GDM1 (cell line): ENCODE results near the gene C4orf50.

Experiments used
- DNase-seq: peaks from one replicate; lab custom pipeline; 2025; lab: John Stamatoyannopoulos, UW

The C4orf50 gene

GRCh38 chr4:5992828-5993321, 25.4 kb downstream of the C4orf50 start:
- no peak for DNase-seq

GRCh38 chr4:5992171-5992827, 25.9 kb downstream of the C4orf50 start:
- DNase-seq, result no peak

DNA sequence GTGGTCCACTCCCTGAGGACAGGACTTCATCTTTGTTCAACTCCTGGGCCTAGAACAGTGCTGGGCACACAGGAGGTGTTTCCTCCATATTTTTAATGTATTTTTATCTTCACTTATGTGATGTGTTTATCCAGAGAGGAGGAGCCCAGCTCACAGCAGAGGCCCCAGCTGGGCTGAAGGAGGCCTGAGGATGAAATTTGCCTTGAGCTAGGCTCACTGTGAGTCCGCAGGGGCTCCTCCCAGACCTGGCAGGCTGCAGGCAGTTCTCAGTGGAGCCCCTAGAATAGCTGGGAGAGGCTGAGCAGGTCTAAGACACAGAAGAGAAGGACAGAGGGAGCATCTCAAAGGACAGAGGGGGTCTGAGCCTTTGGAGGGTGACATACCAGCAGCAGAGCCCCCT, 26.8 kb downstream of the C4orf50 start:
- DNase-seq, result no peak

DNA sequence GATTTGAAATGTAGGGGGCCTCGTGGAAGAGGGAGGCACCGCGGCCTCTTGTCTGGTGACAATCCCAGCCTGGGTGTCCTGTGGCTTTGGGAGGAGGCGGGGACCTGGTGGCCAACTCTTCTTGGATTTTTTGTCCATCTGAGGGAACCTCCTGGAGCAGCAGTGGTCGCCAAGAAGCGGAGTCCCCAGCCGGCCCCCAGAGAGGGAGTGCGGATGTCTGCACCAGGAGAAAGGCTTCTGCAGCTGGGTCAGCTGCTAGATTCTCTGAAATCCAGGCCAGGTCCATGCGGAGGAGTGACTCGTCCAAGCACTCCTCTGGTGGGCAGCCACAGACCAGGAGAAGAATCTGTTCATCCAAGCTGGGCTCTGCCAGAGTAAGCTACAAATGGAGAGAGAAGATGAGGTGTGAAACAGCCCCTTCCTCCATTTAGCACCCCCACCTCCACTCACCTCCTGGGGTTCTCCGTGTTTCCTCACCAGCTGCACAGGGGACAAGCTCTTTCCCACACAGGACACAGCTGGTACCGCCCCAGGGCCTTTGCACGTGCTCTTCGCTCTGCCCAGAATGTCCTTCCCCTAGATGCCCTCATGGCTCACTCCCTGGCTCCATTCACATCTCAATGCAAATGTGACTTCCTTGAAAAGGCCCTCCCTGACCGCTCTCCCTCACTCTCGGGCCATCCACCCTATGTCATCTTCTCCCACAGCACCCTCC, 27.6 kb downstream of the C4orf50 start:
- DNase-seq, result no peak

GRCh38 chr4:5989236-5990225, 28.7 kb downstream of the C4orf50 start:
- DNase-seq, result no peak

DNA sequence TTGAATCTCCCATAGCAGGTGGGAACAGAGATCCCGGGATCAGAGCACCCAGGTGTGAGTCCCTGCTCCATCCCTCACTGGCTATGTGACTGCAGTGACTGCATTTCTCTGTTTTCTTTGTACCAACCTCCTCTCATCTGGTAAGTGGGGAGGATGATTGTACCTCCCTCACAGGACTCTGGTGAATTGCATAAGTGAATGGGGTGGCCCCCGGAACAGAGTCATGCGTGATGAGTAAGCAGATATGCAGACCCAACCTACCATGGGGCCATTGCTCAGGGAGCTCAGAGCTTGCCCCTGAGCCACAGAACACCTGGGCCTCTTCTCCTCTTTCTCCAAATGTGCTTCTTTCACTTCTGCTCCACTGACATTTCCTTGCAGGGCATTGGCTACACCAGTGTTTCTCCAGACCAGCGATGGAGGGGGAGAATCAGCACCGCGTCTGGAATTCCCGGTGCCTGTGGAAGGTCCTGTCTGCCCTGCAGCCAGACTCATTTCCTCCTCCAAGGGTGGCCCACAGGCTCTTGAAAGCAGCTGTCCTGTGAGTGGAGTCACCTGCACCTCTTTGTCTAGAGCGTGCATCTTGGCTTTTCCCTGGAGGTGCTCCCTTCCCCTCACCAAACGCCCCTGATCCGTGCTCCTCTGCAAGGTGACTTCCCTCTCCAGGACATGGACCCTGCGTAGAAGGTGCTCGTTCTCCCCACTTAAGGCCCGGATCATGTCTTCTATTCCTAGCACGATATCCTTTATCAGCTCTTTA, 30.0 kb downstream of the C4orf50 start:
- DNase-seq, result no peak

- no peak for DNase-seq
These were observed 33.4 kb downstream of the C4orf50 start for GRCh38 chr4:5984843-5985242.

DNA sequence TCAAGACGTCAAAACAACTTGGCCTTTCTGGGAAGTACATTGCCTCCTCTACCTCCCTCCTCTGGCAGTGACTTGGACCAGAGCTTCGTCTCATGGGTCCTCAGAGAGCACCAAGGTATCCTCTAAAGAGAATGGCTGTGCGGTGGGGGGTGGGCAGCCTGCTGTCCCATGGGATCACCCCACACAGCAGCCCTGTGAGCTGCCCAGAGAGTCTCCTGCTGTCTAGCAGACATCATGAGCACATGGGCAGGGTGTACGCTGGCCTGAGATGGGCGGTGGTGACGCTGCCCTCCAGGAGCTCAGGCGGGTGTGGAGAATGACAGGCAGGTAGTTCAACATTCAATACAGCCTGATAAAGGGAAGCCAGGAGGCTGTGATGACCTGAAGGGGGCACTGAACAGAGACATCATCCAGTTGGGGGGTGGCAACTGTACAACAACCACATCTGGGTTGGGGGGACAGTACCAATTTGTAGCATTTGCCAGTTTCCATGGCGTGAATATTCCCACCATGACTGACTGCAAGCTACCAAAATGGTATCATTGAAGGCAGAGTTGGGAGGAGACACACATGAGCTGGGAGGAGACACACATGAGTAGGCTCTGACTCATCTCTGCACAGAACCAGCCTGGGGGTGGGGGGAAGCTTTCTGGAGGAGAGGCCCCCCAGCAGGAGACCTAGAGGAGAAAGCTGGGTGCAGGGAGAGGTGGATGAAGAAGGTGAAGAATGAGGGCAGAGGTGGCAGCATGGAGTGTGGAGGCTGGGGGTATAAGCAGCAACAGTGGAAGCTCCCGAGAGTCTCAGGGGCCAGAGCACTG, 35.9 kb downstream of the C4orf50 start:
- DNase-seq, result no peak

DNA sequence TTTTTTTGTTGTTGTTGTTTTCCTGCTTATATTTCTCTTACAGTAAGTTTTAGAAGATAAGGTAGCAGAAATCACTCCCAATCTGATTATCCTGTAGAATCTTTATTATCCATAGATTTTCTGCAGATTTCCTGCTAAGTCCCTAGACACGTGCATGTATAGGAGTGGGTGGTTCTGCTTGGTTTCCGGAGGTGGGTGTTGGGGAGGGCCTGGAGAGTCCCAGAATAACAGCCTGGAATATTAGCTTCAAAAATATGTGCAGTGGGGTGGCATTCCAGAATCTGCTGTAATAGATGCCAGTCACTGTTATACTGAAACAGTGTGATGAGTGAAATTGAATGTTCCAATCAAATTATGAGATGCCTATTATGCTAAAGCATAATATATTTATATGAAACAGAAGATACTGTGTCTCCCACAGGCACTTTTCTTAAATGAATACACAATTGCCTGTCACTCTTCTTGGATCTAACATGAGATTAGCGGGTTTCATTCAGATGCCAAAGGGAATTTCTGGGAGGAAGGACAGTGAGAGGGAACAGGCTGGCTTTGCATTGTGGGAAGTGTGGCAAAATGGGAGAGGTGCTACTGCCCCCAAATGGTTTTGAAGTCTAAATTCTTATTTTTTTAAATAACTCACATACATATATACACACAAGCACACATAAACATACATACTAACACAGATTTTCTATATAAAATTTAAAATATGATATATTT, 37.6 kb downstream of the C4orf50 start:
- DNase-seq, result no peak

DNA sequence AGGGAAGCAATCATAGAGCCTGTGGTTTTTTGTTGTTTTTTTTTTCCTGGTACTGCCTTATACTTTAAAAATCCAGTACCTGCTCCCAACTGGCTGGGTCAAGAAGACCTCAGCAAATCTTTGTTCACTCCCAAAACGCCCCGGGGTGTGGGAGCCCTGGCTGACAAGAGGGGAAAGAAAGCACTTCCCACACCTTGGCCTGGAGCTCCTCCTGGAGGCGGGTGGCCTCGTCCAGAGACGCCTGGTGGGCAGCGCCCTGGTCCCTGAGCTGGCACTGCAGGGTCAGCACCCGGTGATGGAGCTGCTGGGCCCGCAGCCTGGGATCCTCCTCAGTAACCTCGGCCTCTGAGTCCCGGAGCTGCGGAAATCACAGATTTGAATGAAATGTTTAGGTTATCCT, 38.2 kb downstream of the C4orf50 start:
- DNase-seq, result no peak

- DNase-seq, result no peak
These were observed 41.3 kb downstream of the C4orf50 start for GRCh38 chr4:5976921-5977320.

DNA sequence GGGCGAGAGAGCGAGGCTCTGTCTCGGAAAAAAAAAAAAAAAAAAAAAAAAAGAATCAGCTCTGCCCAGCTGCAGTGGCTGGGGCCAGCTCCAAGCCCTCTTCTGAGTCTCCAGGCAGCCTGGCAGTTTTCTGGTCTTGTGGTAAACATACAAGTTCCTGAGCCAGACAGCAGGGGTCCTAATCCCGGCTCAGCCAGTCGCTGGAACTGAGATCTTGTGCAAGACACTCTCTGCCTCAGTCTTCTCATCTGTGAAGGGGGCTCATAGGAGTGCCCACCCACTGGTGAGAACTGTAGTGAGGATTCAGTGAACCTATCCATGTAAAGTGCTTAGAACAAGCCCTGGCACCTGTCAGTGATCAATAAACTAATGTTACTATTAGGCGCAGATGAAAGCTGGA, 41.8 kb downstream of the C4orf50 start:
- DNase-seq, result no peak

DNA sequence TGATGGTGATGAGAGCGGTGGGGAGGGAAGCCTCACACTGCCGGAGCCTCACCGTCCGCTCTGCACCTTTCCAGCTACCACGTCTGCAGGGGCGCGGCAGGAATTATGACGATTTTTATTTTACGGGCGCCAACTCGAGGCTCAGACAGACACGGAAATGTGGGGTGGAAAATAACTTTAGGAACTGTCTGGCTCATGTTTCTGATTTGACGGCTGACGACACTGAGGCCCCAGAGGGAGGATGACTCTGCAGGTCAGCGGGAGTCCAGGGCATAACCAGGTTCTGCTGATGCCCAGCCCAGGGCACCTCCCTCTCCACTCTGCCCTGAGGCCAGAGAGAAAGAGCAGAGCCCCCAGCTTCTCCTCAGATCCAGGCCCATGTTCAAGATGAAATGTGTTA, 43.9 kb downstream of the C4orf50 start:
- no peak for DNase-seq

- no peak for DNase-seq
These were observed 44.6 kb downstream of the C4orf50 start for GRCh38 chr4:5973486-5974220.

GRCh38 chr4:5973033-5973432, 45.2 kb downstream of the C4orf50 start:
- no peak for DNase-seq

- DNase-seq, result no peak
These were observed 45.7 kb downstream of the C4orf50 start for GRCh38 chr4:5972571-5972970.

- no peak for DNase-seq
These were observed 47.2 kb downstream of the C4orf50 start for GRCh38 chr4:5971078-5971450.

DNA sequence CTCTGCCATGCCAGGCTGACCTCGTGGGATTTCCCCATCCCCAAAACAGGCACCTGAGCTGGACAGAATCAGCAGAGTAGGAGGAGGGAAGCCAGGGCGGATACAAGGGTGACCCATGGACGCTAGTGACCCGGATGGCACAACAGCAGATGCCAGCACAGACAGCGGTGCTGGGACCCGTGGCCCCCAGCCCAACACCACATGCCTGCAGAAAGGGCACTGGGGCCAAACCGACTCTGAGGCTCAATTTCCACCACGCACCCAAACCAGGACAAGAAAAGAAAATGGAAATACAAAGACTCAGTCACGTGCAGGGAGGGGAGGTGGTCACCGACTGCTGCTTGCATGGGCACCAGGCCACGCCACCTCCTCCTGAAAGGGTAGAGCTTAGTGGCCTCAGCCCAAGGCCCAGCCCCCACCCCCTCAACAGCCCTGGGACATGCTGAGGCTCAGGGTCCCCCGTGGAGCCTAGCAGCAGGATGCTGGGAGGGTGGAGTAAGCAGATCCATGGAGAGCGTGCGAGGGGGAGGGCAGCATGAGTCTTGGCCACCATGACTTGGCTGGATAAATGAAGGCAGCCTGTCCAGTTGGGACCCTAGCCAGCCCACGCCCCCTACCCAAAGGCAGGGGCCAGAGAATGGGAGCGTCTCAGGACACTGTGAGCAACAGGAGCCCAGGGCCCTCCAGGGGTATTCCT, 47.7 kb downstream of the C4orf50 start:
- no peak for DNase-seq

DNA sequence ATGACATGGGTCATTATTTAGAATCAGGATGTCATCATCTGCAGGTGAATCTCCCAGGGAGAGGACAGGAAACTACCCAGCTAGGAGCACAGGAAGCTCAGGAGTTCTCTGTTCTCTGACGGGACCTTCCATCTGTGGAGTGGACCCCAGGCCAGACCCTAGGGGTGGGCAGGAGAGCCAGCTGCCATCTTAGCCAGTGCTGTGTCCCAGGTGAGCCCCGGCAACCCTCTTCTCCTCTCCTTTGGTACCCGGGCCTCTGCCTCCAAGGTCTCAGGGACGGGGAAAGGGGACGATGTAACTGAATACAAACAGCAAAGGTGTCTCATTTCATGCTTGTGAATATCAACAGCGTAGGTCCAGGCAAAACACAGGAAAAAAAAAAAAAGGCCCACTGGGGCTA, 48.5 kb downstream of the C4orf50 start:
- DNase-seq, result no peak
